ENCODE data around the gene ITGAE.

GRCh38 chr17:3792481-3792880 is 8.5 kb downstream of the ITGAE start:
- TF ChIP-seq POLR2A (IDR thresholded peaks at IDR 0.05) (no peak), CTCF (IDR thresholded peaks at IDR 0.05) (no peak)
